Transverse colon (tissue), 4 donors: ENCODE data around the gene DVL1. TPM values are rescaled to one million over a fixed set of nuclear protein-coding genes. Genes with fewer than 3 reads are reported as not detected.

Experiments
- DNase-seq: peaks from one replicate; pipeline ENCODE4 v3.0.0-alpha.2; 2019
- H3K27ac ChIP-seq, 4 donors: fragments of 200-600 bp; sonication (generic); 2 replicates each; pipeline ENCODE4 v1.5.1; 2016 to 2018; ENCODE audit warnings: inconsistent platforms in 4 of 4
- H3K27me3 ChIP-seq: fragments of 200-600 bp; sonication (generic); 2 replicates; pipeline ENCODE4 v1.5.1; 2017; ENCODE audit warnings: inconsistent platforms
- H3K36me3 ChIP-seq, 4 donors: fragments of 200-600 bp; sonication (generic); 2 replicates each; pipeline ENCODE4 v1.5.1; 2017 to 2019; ENCODE audit warnings: inconsistent platforms in 4 of 4
- H3K4me1 ChIP-seq, 4 donors: fragments of 200-600 bp; sonication (generic); 2 replicates each; pipeline ENCODE4 v1.5.1; 2017 to 2020; ENCODE audit warnings: inconsistent platforms in 4 of 4
- H3K4me3 ChIP-seq, 4 donors: fragments of 200-600 bp; sonication (generic); 1 replicate in 1 of 4; 2 replicates in 3 of 4; pipeline versions ENCODE4 v1.5.1 to v1.6.1; 2017 to 2019; ENCODE audit warnings: inconsistent platforms in 4 of 4
- H3K9me3 ChIP-seq, 2 donors: fragments of 200-600 bp; sonication (generic); 2 replicates each; pipeline ENCODE4 v1.5.1; 2017 to 2019; ENCODE audit warnings: inconsistent platforms in 2 of 2
- EP300 ChIP-seq: sonication (generic); formaldehyde crosslinking; IDR thresholded peaks from one replicate; pipeline ENCODE4 v1.6.1; 2017; ENCODE audit warnings: antibody characterized with exemption, low read depth
- POLR2A ChIP-seq: fragments of 450-650 bp; IDR thresholded peaks from one replicate; pipeline ENCODE4 v1.6.1; 2016; ENCODE audit warnings: antibody characterized with exemption, mild to moderate bottlenecking, moderate library complexity
- POLR2AphosphoS5 ChIP-seq, 3 donors: sonication (generic); formaldehyde crosslinking; IDR thresholded peaks; one replicate each; pipeline ENCODE4 v1.6.1; 2016; ENCODE audit warnings: antibody characterized with exemption in 3 of 3
- WGBS, 2 donors: methylation state at CpG; one replicate each; pipeline ENCODE4 v1.1.5; 2018; ENCODE audit warnings: low coverage in 1 of 2; 5-methylcytosine and 5-hydroxymethylcytosine counted together
- in situ Hi-C, 4 donors: fragments of 200-750 bp; cut with MboI; loops; one replicate each; pipeline versions ENCODE4 v1.15.0 to v1.15.1; 2017; ENCODE audit warnings: low sequenced_read_pairs in 3 of 4, low pct_ligation_motif_present in 1 of 4, low pct_unique_long_range_greater_than_20kb in 1 of 4
- intact Hi-C: fragments of 100-400 bp; cut with DNase I; formaldehyde crosslinking; loops from one replicate; pipeline ENCODE4 v1.15.1; 2023; ENCODE audit warnings: low total_unique reads
- total RNA-seq, 4 donors: library from RNA; depleted of rRNA; stranded (reverse); fragments of >200 nt; gene quantifications; one replicate each; pipeline ENCODE4 v1.1.0, GENCODE V29; 2016
- TF ChIP-seq, protein P1 (sequence below), 5 experiments: fragments of 200-600 bp in 3 of 5; fragments of 450-650 bp in 2 of 5; sonication (generic) in 3 of 5; IDR thresholded peaks; 1 replicate in 2 of 5; 2 replicates in 3 of 5; pipeline ENCODE4 v1.5.1; 2016 to 2017; ENCODE audit warnings: antibody characterized with exemption in 5 of 5, inconsistent platforms in 3 of 5, mild to moderate bottlenecking in 2 of 5, moderate library complexity in 1 of 5

DVL1 gene
- total RNA-seq, 4 donors from 2014 or later = 103 to 182 (median 115) TPM

DNA sequence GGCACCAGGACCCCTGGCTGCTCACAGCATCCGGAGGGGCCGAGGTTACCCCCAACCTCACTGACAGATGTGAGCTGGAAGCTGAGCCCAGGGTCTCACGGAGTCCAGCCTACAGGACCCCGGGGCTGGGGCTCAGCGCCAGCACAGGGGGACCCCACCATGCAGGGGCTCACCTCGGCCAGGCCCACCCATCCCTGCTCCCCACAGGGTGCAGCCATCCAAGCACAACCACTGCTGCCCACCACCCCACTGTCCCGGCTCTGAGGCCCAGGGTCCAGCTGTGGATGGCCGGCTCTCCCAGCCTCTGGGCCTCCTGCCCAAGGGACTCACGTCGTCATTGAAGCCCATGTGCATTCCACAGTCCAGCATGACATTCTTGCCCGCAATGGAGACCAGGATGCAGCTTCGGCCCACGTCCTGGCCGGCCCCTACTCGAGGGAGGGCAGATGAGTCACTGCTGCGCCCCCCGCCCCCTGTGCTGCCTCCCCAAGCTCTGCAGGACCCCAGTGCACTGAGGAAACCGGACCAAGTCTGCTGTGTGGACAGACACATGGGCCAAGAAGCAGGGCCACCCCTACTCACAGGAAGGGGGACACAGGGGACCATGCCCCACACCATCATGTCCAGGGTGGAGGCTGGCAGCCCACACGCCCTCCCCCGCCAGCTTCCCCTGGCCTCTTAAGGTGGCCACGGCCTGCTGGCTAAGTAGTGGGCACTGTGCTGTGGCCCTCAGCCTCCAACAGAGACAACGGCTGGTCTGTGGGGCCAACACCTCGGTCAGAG is 28.4 kb downstream of the DVL1 start:
- intact Hi-C loops = no loop called here
- Histone ChIP-seq H3K27ac (no peak overlapping the region), H3K36me3 (peaks cover 0 to 2% (median 0%) of the 10 kb centered on the region in 4 donors), H3K27me3 (no peaks in the 10 kb centered on the region), H3K4me1 (peaks cover 30 to 53% (median 35%) of the 10 kb centered on the region in 4 donors), H3K9me3 (no peaks in the 10 kb centered on the region), H3K4me3 (no peak overlapping the region)
- TF ChIP-seq EP300 (no peak), POLR2A (no peak), POLR2AphosphoS5 (IDR thresholded peaks at IDR 0.05) (no peak)
- TF ChIP-seq, protein P1, sequence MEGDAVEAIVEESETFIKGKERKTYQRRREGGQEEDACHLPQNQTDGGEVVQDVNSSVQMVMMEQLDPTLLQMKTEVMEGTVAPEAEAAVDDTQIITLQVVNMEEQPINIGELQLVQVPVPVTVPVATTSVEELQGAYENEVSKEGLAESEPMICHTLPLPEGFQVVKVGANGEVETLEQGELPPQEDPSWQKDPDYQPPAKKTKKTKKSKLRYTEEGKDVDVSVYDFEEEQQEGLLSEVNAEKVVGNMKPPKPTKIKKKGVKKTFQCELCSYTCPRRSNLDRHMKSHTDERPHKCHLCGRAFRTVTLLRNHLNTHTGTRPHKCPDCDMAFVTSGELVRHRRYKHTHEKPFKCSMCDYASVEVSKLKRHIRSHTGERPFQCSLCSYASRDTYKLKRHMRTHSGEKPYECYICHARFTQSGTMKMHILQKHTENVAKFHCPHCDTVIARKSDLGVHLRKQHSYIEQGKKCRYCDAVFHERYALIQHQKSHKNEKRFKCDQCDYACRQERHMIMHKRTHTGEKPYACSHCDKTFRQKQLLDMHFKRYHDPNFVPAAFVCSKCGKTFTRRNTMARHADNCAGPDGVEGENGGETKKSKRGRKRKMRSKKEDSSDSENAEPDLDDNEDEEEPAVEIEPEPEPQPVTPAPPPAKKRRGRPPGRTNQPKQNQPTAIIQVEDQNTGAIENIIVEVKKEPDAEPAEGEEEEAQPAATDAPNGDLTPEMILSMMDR (IDR thresholded peaks at IDR 0.05) = no peak
- WGBS, 2 donors = 88% methylated on average over 11 of the region's 23 CpGs; no CpG with 5 or more reads in 1 of the 2 donors
- in situ Hi-C loops = no loop called here
- no peak for DNase-seq

DNA sequence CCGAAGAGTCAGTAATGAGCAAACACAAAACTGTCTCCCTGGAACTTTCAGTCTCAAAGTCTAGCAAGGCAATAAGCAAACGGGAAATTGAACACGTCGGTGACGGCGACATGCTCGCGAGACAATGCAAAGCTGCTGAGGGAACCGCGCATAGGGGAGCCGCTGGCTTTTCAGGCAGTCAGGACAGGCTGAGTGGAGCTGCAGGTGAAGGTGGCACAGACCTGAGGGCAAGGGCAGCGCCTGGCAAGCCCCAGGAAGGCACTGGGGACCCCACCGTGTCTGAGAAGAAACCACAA is 29.6 kb downstream of the DVL1 start:
- H3K27ac ChIP-seq = peak overlapping the region in 1 of 4 donors; percentile 89
- no peaks in the 10 kb centered on the region for H3K27me3 ChIP-seq
- in situ Hi-C loops = no loop called here
- intact Hi-C loops = no loop called here
- H3K4me3 ChIP-seq = no peak overlapping the region
- peaks cover 0 to 2% (median 0%) of the 10 kb centered on the region in 4 donors for H3K36me3 ChIP-seq
- no peak for TF ChIP-seq EP300
- TF ChIP-seq POLR2A = no peak
- TF ChIP-seq, protein P1 (IDR thresholded peaks at IDR 0.05) = no peak
- no peak for TF ChIP-seq POLR2AphosphoS5 (IDR thresholded peaks at IDR 0.05)
- DNase-seq = no peak
- WGBS, 2 donors = 92 to 93% methylated on average over 5 to 13 of the region's 13 CpGs
- H3K4me1 ChIP-seq = peaks cover 19 to 44% (median 26%) of the 10 kb centered on the region in 4 donors
- no peaks in the 10 kb centered on the region for H3K9me3 ChIP-seq

DNA sequence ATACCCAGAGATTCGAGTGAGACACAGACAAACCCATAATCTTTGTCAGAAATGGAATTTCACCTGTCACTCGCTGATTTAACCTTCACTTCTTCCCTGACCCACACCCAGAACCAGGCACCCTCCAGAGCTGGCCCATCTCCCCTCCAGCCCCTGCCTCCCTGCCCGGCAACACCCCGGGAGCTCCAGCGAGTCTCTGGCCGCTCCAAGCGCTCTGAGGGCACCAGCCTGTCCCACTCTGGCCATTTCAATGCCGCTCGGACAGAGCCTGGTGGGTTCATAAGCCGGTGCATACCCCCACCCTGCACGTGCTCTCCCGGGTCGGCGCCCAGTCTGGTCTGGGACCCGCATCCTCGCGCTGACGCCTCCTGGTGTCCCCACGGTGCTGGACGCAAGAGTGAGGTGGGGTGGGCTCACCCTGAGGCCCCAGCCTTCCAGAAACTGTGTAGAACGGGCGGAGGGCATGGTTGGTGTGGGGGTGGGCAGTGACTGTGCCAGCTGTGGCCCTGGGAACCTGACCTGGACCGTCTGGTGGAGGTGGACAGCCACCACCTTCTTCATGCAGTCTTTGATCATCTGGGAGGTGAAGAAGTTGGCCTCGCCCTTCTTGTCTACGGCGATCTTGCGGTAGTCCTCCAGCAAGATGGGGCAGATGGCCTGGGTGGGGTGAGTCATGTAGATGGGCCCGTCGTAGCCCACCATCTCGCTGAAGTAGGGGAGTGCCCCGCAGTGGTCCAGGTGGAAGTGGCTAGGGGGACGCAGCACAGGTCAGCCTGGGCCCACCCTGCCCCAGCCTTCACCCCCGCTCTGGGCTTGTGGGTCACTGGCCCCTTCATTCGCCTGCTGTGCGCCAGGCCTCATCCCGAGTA is 30.2 kb downstream of the DVL1 start:
- H3K9me3 ChIP-seq = no peaks in the 10 kb centered on the region
- H3K4me1 ChIP-seq = peaks cover 19 to 44% (median 26%) of the 10 kb centered on the region in 4 donors
- intact Hi-C loops = no loop called here
- peak overlapping the region; percentile 71 to 89 (median 78) for H3K27ac ChIP-seq
- H3K36me3 ChIP-seq = peaks cover 0 to 6% (median 1%) of the 10 kb centered on the region in 4 donors
- H3K27me3 ChIP-seq = no peaks in the 10 kb centered on the region
- DNase-seq = no peak
- in situ Hi-C loops = no loop called here
- TF ChIP-seq EP300 (no peak), POLR2AphosphoS5 (IDR thresholded peaks at IDR 0.05) (no peak), POLR2A (no peak)
- TF ChIP-seq, protein P1 (IDR thresholded peaks at IDR 0.05) = no peak
- H3K4me3 ChIP-seq = no peak overlapping the region
- WGBS, 2 donors = 81 to 91% methylated on average over 2 to 35 of the region's 36 CpGs

DNA sequence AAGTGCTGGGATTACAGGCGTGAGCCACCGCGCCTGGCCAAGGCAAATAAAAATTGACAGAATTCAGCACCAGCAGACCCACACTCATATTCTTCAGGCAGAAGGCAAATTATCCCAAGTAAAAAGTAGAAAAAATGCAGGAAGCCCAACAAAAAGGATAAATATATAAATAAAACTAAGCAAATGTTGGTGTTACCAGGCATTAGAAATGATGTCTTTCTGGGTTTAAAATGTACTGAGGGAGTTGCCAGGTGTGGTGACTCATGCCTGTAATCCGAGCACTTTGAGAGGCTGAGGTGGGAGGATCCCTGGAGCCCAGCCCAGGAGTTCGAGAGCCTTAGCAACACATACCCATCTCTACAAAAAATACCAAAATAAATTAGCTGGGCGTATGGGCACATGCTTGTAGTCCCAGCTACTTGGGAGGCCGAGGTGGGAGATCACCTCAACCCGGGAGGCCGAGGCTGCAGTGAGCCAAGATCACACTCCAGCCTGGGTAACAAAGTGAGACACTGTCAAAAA is 31.0 kb downstream of the DVL1 start:
- H3K36me3 ChIP-seq = peaks cover 0 to 12% (median 5%) of the 10 kb centered on the region in 4 donors
- no peaks in the 10 kb centered on the region for H3K9me3 ChIP-seq
- in situ Hi-C loops = no loop called here
- H3K27ac ChIP-seq = peak overlapping the region; percentile 71 to 89 (median 78)
- H3K27me3 ChIP-seq = no peaks in the 10 kb centered on the region
- no peak overlapping the region for H3K4me3 ChIP-seq
- H3K4me1 ChIP-seq = peaks cover 19 to 39% (median 21%) of the 10 kb centered on the region in 4 donors
- TF ChIP-seq POLR2AphosphoS5 (IDR thresholded peaks at IDR 0.05) (peak in 2 of 3 donors; percentile 16 to 41), POLR2A (no peak)
- WGBS, 2 donors = 40 to 56% methylated on average over 9 of the region's 9 CpGs
- DNase-seq = peak; percentile 80
- intact Hi-C loops = no loop called here
